NB4 (cell line): ENCODE measurements around the gene E2F6.
A peak's percentile ranks its signal among the peaks of the same experiment; 100 is the strongest.

Source experiments
- DNase-seq: peaks from one replicate; pipeline ENCODE4 v3.0.0; 2010; ENCODE audit warnings: low read depth
- H3K4me3 ChIP-seq: one replicate; pipeline ENCODE4 v1.5.1; 2011; ENCODE audit warnings: mild to moderate bottlenecking, low read depth, low read length, moderate library complexity
- CTCF ChIP-seq: IDR thresholded peaks from one replicate; pipeline ENCODE4 v1.5.1; 2012; ENCODE audit warnings: low read depth, low read length
- MAX ChIP-seq: IDR thresholded peaks from 2 replicates; pipeline ENCODE4 v1.6.1; 2011; ENCODE audit warnings: low read depth, low read length
- MYC ChIP-seq: IDR thresholded peaks from 2 replicates; pipeline ENCODE4 v1.6.1; 2011; ENCODE audit warnings: low read depth, low read length
- POLR2A ChIP-seq: IDR thresholded peaks from 2 replicates; pipeline ENCODE4 v1.6.1; 2011; ENCODE audit warnings: mild to moderate bottlenecking; ENCODE audit not compliant: insufficient read length; ENCODE audit errors: extremely low read depth

The E2F6 gene

GRCh38 chr2:11473659-11474433, 7.9 kb upstream of the E2F6 start:
- no peak for DNase-seq
- H3K4me3 ChIP-seq: no peak overlapping the region

DNA sequence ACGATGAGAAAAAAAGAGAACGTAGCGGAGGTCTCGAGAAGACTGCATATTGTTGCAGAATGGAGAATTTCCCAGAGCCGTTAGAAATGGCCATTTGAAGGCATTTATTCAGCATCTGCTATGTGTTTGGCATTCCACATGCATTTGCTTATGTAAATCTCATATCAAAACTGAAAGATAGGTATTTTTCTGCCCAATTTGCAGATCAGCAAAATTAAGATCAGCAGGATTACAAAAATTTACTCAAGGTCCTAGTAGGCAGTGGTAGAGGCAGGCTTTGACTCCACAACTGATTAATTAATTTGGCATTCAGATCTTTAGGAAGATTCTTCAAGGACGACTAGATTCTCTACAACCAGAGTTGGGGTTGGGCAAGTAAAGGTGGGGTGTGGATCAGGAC, 1.8 kb upstream of the E2F6 start:
- no peak for DNase-seq
- no peak for TF ChIP-seq MYC
- no peak for TF ChIP-seq MAX
- no peak for TF ChIP-seq POLR2A
- TF ChIP-seq CTCF: no peak
- H3K4me3 ChIP-seq: no peak overlapping the region

More at GRCh38 chr2:11473659-11474433, 7.9 kb upstream of the E2F6 start:
- TF ChIP-seq MYC (no peak), MAX (no peak)

- TF ChIP-seq MAX: no peak
- TF ChIP-seq POLR2A: no peak
- TF ChIP-seq CTCF: no peak
- no peak for TF ChIP-seq MYC
- H3K4me3 ChIP-seq: peak overlapping the region; percentile 91
- DNase-seq: no peak
Observed at GRCh38 chr2:11467129-11467649, 1.2 kb upstream of the E2F6 start.

DNA sequence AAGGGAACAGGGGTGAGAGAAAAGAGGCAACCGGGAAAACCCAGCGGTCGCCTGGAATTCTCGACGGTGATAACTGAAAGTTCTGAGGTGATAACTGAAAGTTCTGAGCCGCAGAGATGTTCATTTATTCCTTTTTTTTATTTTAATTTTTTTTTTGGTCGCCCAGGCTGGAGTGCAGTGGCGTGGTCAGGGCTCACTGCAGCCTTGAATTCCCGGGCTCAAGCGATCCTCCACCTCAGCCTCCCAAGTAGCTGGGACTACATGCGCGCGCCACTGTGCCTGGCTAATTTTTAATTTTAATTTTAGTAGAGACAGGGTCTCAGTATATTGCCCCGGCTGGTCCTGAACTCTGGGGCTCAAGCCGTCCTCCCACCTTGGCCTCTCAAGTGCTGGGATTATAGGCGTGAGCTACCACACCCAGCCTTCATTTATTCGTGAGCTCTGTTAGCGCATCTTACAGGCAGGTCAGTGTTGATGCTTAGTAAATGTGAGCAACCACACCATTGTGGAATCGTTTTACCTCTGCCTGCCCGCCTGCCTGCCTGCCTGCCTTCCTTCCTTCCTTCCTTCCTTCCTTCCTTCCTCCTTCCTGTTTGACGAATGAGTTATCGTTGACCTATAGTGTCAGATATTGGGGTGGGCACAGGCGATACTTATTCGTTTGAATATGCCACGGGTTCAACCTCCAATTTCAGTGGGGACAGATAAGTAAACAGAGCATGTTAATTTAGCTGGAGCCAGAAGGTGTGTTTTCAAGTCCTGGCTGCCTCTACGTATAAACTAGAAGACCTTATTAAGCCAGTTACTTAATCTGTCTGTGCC, 557 bp upstream of the E2F6 start:
- TF ChIP-seq MYC (no peak), MAX (no peak), POLR2A (no peak), CTCF (no peak)
- peak overlapping the region; percentile 91 for H3K4me3 ChIP-seq
- DNase-seq: peak; percentile 44

- peak overlapping the region; percentile 91 for H3K4me3 ChIP-seq
- no peak for DNase-seq
- TF ChIP-seq CTCF (no peak), MAX (no peak), MYC (no peak), POLR2A (no peak)
Observed at GRCh38 chr2:11465110-11465484, 864 bp downstream of the E2F6 start.

DNA sequence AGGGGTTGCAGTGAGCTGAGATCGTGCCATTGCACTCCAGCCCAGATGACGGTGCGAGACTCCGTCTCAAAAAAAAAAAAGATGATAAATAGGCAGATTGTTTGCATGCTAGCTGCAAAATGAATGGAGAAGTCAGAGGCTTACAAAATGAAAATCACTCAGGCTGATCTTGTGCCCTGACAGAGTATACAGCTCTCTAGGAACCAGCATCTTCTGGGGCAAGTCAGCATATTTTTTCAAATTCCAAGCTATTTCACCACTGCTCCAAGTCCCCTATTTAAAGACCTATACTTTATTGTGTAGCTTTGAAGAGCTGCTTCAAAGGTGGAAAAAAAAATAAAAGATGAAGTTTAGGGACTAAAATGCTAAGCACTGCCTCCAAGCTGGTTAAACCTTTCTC, 6.1 kb downstream of the E2F6 start:
- H3K4me3 ChIP-seq: no peak overlapping the region
- TF ChIP-seq MYC (no peak), POLR2A (no peak), CTCF (no peak), MAX (no peak)

More for the DNA sequence above, 6.1 kb downstream of the E2F6 start:
- DNase-seq: no peak
